OCI-LY1 (cell line): Measurements from ENCODE around the gene FOXO3.

Experiments used
- H2AFZ ChIP-seq: fragments of 200-600 bp; sonication (generic), shearing (Covaris generic); 2 replicates; pipeline ENCODE4 v1.6.0; 2014; ENCODE audit warnings: antibody characterized with exemption, mild to moderate bottlenecking, low read length
- H3F3A ChIP-seq: fragments of 200-600 bp; sonication (generic), shearing (Covaris generic); 2 replicates; pipeline ENCODE4 v1.6.0; 2014; ENCODE audit warnings: mild to moderate bottlenecking, antibody characterized with exemption, low read length, moderate library complexity; ENCODE audit not compliant: insufficient read depth
- H3K27ac ChIP-seq: fragments of 200-600 bp; sonication (generic); 2 replicates; pipeline ENCODE4 v1.5.1; 2014; ENCODE audit warnings: low read length, mixed run types, mild to moderate bottlenecking, low read depth; ENCODE audit not compliant: poor library complexity, severe bottlenecking
- H3K27me3 ChIP-seq: fragments of 200-600 bp; sonication (generic); 2 replicates; pipeline ENCODE4 v1.6.0; 2014; ENCODE audit warnings: antibody characterized with exemption, mild to moderate bottlenecking, low read length, moderate library complexity; ENCODE audit not compliant: insufficient read depth
- H3K36me3 ChIP-seq: fragments of 200-600 bp; sonication (generic); 2 replicates; pipeline ENCODE4 v1.6.1; 2014; ENCODE audit warnings: mild to moderate bottlenecking, antibody characterized with exemption, low read length, moderate library complexity, mixed read lengths; ENCODE audit not compliant: insufficient read depth
- H3K4me1 ChIP-seq: fragments of 200-600 bp; sonication (generic); 2 replicates; pipeline ENCODE4 v1.5.1; 2014; ENCODE audit warnings: mild to moderate bottlenecking, low read length, moderate library complexity; ENCODE audit not compliant: insufficient read depth, severe bottlenecking
- H3K4me2 ChIP-seq: fragments of 200-600 bp; sonication (generic), shearing (Covaris generic); 2 replicates; pipeline ENCODE4 v1.6.1; 2014; ENCODE audit warnings: low read length
- H3K4me3 ChIP-seq: fragments of 200-600 bp; sonication (generic); 2 replicates; pipeline ENCODE4 v1.5.1; 2014; ENCODE audit warnings: low read length, low read depth, mild to moderate bottlenecking, mixed read lengths; ENCODE audit not compliant: poor library complexity, severe bottlenecking
- H3K79me2 ChIP-seq: fragments of 200-600 bp; shearing (Covaris generic); 2 replicates; pipeline ENCODE4 v1.6.1; 2016; ENCODE audit warnings: mixed run types, low read length, mixed read lengths; ENCODE audit not compliant: insufficient read depth
- H3K9ac ChIP-seq: fragments of 200-600 bp; sonication (generic), shearing (Covaris generic); 2 replicates; pipeline ENCODE4 v1.6.1; 2014; ENCODE audit warnings: mild to moderate bottlenecking, low read length, mixed read lengths
- H3K9me2 ChIP-seq: fragments of 200-600 bp; sonication (generic), shearing (Covaris generic); 2 replicates; pipeline ENCODE4 v1.6.1; 2014; ENCODE audit warnings: low read depth, mild to moderate bottlenecking, low read length, mixed read lengths
- H3K9me3 ChIP-seq: fragments of 200-600 bp; shearing (Covaris generic); 2 replicates; pipeline ENCODE4 v1.6.1; 2014; ENCODE audit warnings: low read length, mixed read lengths
- H4K20me1 ChIP-seq: fragments of 200-600 bp; sonication (generic), shearing (Covaris generic); 2 replicates; pipeline ENCODE4 v1.6.0; 2016; ENCODE audit warnings: mild to moderate bottlenecking, low read length; ENCODE audit not compliant: insufficient read depth
- CTCF ChIP-seq: fragments of 200-600 bp; sonication (generic), shearing (Covaris generic); IDR thresholded peaks from 2 replicates; pipeline ENCODE4 v1.5.1; 2017; ENCODE audit warnings: mild to moderate bottlenecking, antibody characterized with exemption, low read length, moderate library complexity, mixed read lengths
- EZH2 ChIP-seq: fragments of 200-600 bp; sonication (generic), shearing (Covaris generic); IDR thresholded peaks from 2 replicates; pipeline ENCODE4 v1.8.0; 2017; ENCODE audit warnings: borderline replicate concordance, mixed run types, mild to moderate bottlenecking, antibody characterized with exemption, low read length, moderate library complexity, mixed read lengths

The FOXO3 gene

GRCh38 chr6:108618623-108619152, 58.0 kb downstream of the FOXO3 start:
- H3F3A ChIP-seq: no peaks in the 10 kb centered on the region
- H3K9ac ChIP-seq: no peak overlapping the region
- H3K9me2 ChIP-seq: no peaks in the 10 kb centered on the region
- peaks cover 17% of the 10 kb centered on the region for H3K4me1 ChIP-seq
- no peaks in the 10 kb centered on the region for H3K27me3 ChIP-seq
- no peaks in the 10 kb centered on the region for H3K79me2 ChIP-seq
- no peaks in the 10 kb centered on the region for H3K36me3 ChIP-seq
- no peak for TF ChIP-seq EZH2
- no peak for TF ChIP-seq CTCF
- H3K9me3 ChIP-seq: no peaks in the 10 kb centered on the region
- H2AFZ ChIP-seq: no peak overlapping the region
- no peak overlapping the region; the same call in 1 of the 2 replicates for H3K4me2 ChIP-seq
- H3K27ac ChIP-seq: no peak overlapping the region
- no peak overlapping the region for H3K4me3 ChIP-seq
- H4K20me1 ChIP-seq: no peaks in the 10 kb centered on the region

GRCh38 chr6:108619431-108620197, 58.9 kb downstream of the FOXO3 start:
- no peak overlapping the region for H3K4me3 ChIP-seq
- no peak overlapping the region for H3K4me2 ChIP-seq
- H3K79me2 ChIP-seq: no peaks in the 10 kb centered on the region
- H3K27me3 ChIP-seq: no peaks in the 10 kb centered on the region
- no peak overlapping the region for H3K9ac ChIP-seq
- no peaks in the 10 kb centered on the region for H4K20me1 ChIP-seq
- no peaks in the 10 kb centered on the region for H3K9me2 ChIP-seq
- H2AFZ ChIP-seq: no peak overlapping the region
- peaks cover 17% of the 10 kb centered on the region for H3K4me1 ChIP-seq
- H3K9me3 ChIP-seq: no peaks in the 10 kb centered on the region
- TF ChIP-seq EZH2 (no peak), CTCF (no peak)
- no peak overlapping the region for H3K27ac ChIP-seq
- H3K36me3 ChIP-seq: no peaks in the 10 kb centered on the region
- no peaks in the 10 kb centered on the region for H3F3A ChIP-seq

- TF ChIP-seq CTCF (no peak), EZH2 (no peak)
- no peaks in the 10 kb centered on the region for H3K27me3 ChIP-seq
- no peaks in the 10 kb centered on the region for H3K9me2 ChIP-seq
- no peak overlapping the region for H3K9ac ChIP-seq
- no peaks in the 10 kb centered on the region for H3F3A ChIP-seq
- no peaks in the 10 kb centered on the region for H3K36me3 ChIP-seq
- no peaks in the 10 kb centered on the region for H3K79me2 ChIP-seq
- no peak overlapping the region for H2AFZ ChIP-seq
- no peak overlapping the region for H3K27ac ChIP-seq
- no peak overlapping the region for H3K4me3 ChIP-seq
- no peak overlapping the region for H3K4me2 ChIP-seq
- peaks cover 17% of the 10 kb centered on the region for H3K4me1 ChIP-seq
- no peaks in the 10 kb centered on the region for H4K20me1 ChIP-seq
- no peaks in the 10 kb centered on the region for H3K9me3 ChIP-seq
Measured at GRCh38 chr6:108621117-108621516, 60.4 kb downstream of the FOXO3 start.
